Measurements from ENCODE around the gene NOC2L. TPM values are rescaled to one million over a fixed set of nuclear protein-coding genes. Genes with fewer than 3 reads are reported as not detected.
"Not testable (repeated sequence)": the region's sequence is repeated elsewhere in the genome, so short reads cannot be mapped to it uniquely, and the experiment has no call there.

NOC2L gene
- total and polyA plus RNA-seq, 2 donors (not counting 1 experiment from before 2014, with no cell fraction given) = 34.1 to 61.1 TPM

- H3K4me2 ChIP-seq (ENCODE audit: extremely low read depth, insufficient read depth, low read length) = no peak overlapping the region
- no peak for DNase-seq (ENCODE audit: low read depth in 2 of 2)
- no peaks in the 10 kb centered on the region for H3K4me1 ChIP-seq (ENCODE audit: control insufficient read depth, extremely low read depth, insufficient read depth, low read length)
- H3K4me3 ChIP-seq (replicated peaks in 1 of 4; ENCODE audit: control extremely low read depth in 1 of 4, insufficient read depth in 1 of 4, low read depth in 3 of 4, low read length in 4 of 4) = no peak overlapping the region
- H3K27me3 ChIP-seq (ENCODE audit: control insufficient read depth, insufficient read depth, low read length) = peaks cover 2% of the 10 kb centered on the region
- H3K9ac ChIP-seq (ENCODE audit: insufficient read depth, low read length) = no peak overlapping the region
- no peak overlapping the region for H2AFZ ChIP-seq (ENCODE audit: low read length)
- H3K9me3 ChIP-seq (ENCODE audit: control insufficient read depth, insufficient read depth, low read depth, low read length) = no peaks in the 10 kb centered on the region
- H3K27ac ChIP-seq (ENCODE audit: insufficient read depth, low read length) = no peak overlapping the region
- no peaks in the 10 kb centered on the region for H3K79me2 ChIP-seq (ENCODE audit: control insufficient read depth, insufficient read depth, low read length)
- no peaks in the 10 kb centered on the region for H3K36me3 ChIP-seq (ENCODE audit: control insufficient read depth, insufficient read depth, low read length)
- H4K20me1 ChIP-seq (ENCODE audit: control insufficient read depth, extremely low read depth, insufficient read depth, low read length) = no peaks in the 10 kb centered on the region
- TF ChIP-seq EZH2 (IDR thresholded peaks at IDR 0.05; ENCODE audit: low read length, missing control alignments) = no peak
- no peak for TF ChIP-seq CTCF (conservative IDR thresholded peaks at IDR 0.05 in 1 of 2, IDR thresholded peaks at IDR 0.05 in 1 of 2; ENCODE audit: low read depth in 1 of 2, low read length in 2 of 2)
These were observed 20.0 kb upstream of the NOC2L start for GRCh38 chr1:978835-979743.

GRCh38 chr1:978069-978834 lies 19.2 kb upstream of the NOC2L start:
- Histone ChIP-seq H3K4me3 (replicated peaks in 1 of 4; ENCODE audit: control extremely low read depth in 1 of 4, insufficient read depth in 1 of 4, low read depth in 3 of 4, low read length in 4 of 4) (no peak overlapping the region), H3K36me3 (ENCODE audit: control insufficient read depth, insufficient read depth, low read length) (no peaks in the 10 kb centered on the region), H2AFZ (ENCODE audit: low read length) (no peak overlapping the region), H3K9ac (ENCODE audit: insufficient read depth, low read length) (no peak overlapping the region), H3K27ac (ENCODE audit: insufficient read depth, low read length) (no peak overlapping the region), H3K9me3 (ENCODE audit: control insufficient read depth, insufficient read depth, low read depth, low read length) (no peaks in the 10 kb centered on the region), H4K20me1 (ENCODE audit: control insufficient read depth, extremely low read depth, insufficient read depth, low read length) (no peaks in the 10 kb centered on the region), H3K4me1 (ENCODE audit: control insufficient read depth, extremely low read depth, insufficient read depth, low read length) (no peaks in the 10 kb centered on the region), H3K27me3 (ENCODE audit: control insufficient read depth, insufficient read depth, low read length) (peaks cover 2% of the 10 kb centered on the region), H3K79me2 (ENCODE audit: control insufficient read depth, insufficient read depth, low read length) (no peaks in the 10 kb centered on the region), H3K4me2 (ENCODE audit: extremely low read depth, insufficient read depth, low read length) (no peak overlapping the region)
- DNase-seq (ENCODE audit: low read depth in 2 of 2) = no peak
- TF ChIP-seq CTCF (conservative IDR thresholded peaks at IDR 0.05 in 1 of 2, IDR thresholded peaks at IDR 0.05 in 1 of 2; ENCODE audit: low read depth in 1 of 2, low read length in 2 of 2) (no peak), EZH2 (IDR thresholded peaks at IDR 0.05; ENCODE audit: low read length, missing control alignments) (no peak)

- DNase-seq (ENCODE audit: low read depth in 2 of 2); H2AFZ ChIP-seq (ENCODE audit: low read length); H3K9me3 ChIP-seq (ENCODE audit: control insufficient read depth, insufficient read depth, low read depth, low read length); H3K36me3 ChIP-seq (ENCODE audit: control insufficient read depth, insufficient read depth, low read length); H3K4me1 ChIP-seq (ENCODE audit: control insufficient read depth, extremely low read depth, insufficient read depth, low read length); H3K27me3 ChIP-seq (ENCODE audit: control insufficient read depth, insufficient read depth, low read length); H4K20me1 ChIP-seq (ENCODE audit: control insufficient read depth, extremely low read depth, insufficient read depth, low read length); H3K4me2 ChIP-seq (ENCODE audit: extremely low read depth, insufficient read depth, low read length); H3K27ac ChIP-seq (ENCODE audit: insufficient read depth, low read length); H3K4me3 ChIP-seq (replicated peaks in 1 of 4; ENCODE audit: control extremely low read depth in 1 of 4, insufficient read depth in 1 of 4, low read depth in 3 of 4, low read length in 4 of 4); H3K9ac ChIP-seq (ENCODE audit: insufficient read depth, low read length); H3K79me2 ChIP-seq (ENCODE audit: control insufficient read depth, insufficient read depth, low read length): not testable (repeated sequence)
These were observed 17.7 kb upstream of the NOC2L start for GRCh38 chr1:976791-977190.
